SK-N-SH treated with all-trans-retinoic acid at 6 μM for 48 hours (cell line): ENCODE results near the gene MEIS3.
"Not testable (repeated sequence)": the region's sequence is repeated elsewhere in the genome, so short reads cannot be mapped to it uniquely, and the experiment has no call there.

Experiments
- ISL1 ChIP-seq: fragments of 250-450 bp; sonication (Bioruptor Pico); IDR thresholded peaks from 2 replicates; pipeline ENCODE4 v2.1.2; 2022; ENCODE audit warnings: mild to moderate bottlenecking, moderate library complexity
- RARB ChIP-seq: fragments of 250-450 bp; sonication (Bioruptor Pico); IDR thresholded peaks from 2 replicates; pipeline ENCODE4 v1.8.0; 2021; ENCODE audit warnings: mild to moderate bottlenecking, moderate library complexity
- ZFP3 ChIP-seq: fragments of 250-450 bp; sonication (Bioruptor Pico); IDR thresholded peaks from 2 replicates; pipeline ENCODE4 v1.5.0; 2020; ENCODE audit warnings: mild to moderate bottlenecking, moderate library complexity
- ZNF70 ChIP-seq: fragments of 450-650 bp; formaldehyde crosslinking; IDR thresholded peaks from 2 replicates; pipeline ENCODE4 v1.5.0; 2020; ENCODE audit warnings: mild to moderate bottlenecking, moderate library complexity

DNA sequence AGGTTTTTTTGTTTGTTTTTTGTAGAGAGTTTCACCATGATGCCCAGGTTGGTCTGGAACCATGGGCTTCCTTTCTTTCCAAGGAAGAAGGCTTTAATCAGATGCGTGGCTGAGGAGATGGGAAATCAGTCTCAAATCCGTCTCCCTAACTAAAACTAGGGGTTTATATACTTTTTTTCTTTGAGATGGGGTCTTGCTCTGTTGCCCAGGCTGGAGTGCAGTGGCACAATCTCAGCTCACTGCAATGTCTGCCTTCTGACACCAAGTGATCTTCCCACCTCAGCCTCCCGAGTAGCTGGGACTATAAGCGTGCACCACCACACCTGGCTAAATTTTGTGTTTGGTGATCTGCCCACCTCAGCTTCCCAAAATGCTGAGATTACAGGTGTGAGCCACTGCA lies 34.8 kb downstream of the MEIS3 start:
- TF ChIP-seq RARB (CRISPR knock-in tag); ZNF70; ISL1 (CRISPR knock-in tag); ZFP3 (CRISPR knock-in tag): not testable (repeated sequence)
